Bronchial epithelial cell (primary cell): Measurements from ENCODE around the gene DAPK2. TPM values are rescaled to one million over a fixed set of nuclear protein-coding genes. Genes with fewer than 3 reads are reported as not detected.

ENCODE experiments used
- DNase-seq: peaks from one replicate; pipeline ENCODE4 v3.0.0-alpha.2; 2010; ENCODE audit warnings: low read depth
- FAIRE-seq: peaks from 2 replicates; lab custom pipeline; 2011; peaks lifted over from hg19 to GRCh38; lab: Jason Lieb, UNC
- H3K27me3 ChIP-seq: 2 replicates; pipeline ENCODE4 v1.5.1; 2011; ENCODE audit warnings: low read length; ENCODE audit not compliant: control insufficient read depth, insufficient read depth
- H3K36me3 ChIP-seq: 2 replicates; pipeline ENCODE4 v1.5.1; 2011; ENCODE audit warnings: low read length; ENCODE audit not compliant: control insufficient read depth, insufficient read depth
- H3K4me3 ChIP-seq: 2 replicates; pipeline ENCODE4 v1.5.1; 2011; ENCODE audit warnings: mild to moderate bottlenecking, low read depth, low read length, control low read depth
- CTCF ChIP-seq: IDR thresholded peaks from 2 replicates; pipeline ENCODE4 v1.5.1; 2011; ENCODE audit warnings: mild to moderate bottlenecking, moderate library complexity, low read length, control low read depth, inconsistent platforms; ENCODE audit not compliant: insufficient read depth, severe bottlenecking
- total RNA-seq: library from RNA; depleted of rRNA; stranded (reverse); fragments of >200 nt; gene quantifications from 2 replicates; pipeline ENCODE4 v1.2.1, GENCODE V29; 2014

The DAPK2 gene
- total RNA-seq, 1 donor from 2014 or later: 0.53 TPM

GRCh38 chr15:63982381-63982854, 63.9 kb downstream of the DAPK2 start:
- DNase-seq: no peak
- no peak for TF ChIP-seq CTCF
- Histone ChIP-seq H3K4me3 (no peak overlapping the region), H3K27me3 (peaks cover 5% of the 10 kb centered on the region), H3K36me3 (no peaks in the 10 kb centered on the region)
- FAIRE-seq: no peak

GRCh38 chr15:63981596-63982320, 64.5 kb downstream of the DAPK2 start:
- no peak for FAIRE-seq
- Histone ChIP-seq H3K36me3 (no peaks in the 10 kb centered on the region), H3K27me3 (peaks cover 5% of the 10 kb centered on the region), H3K4me3 (no peak overlapping the region)
- peak; percentile 95 for DNase-seq
- TF ChIP-seq CTCF: no peak

GRCh38 chr15:63979262-63979793, 67.0 kb downstream of the DAPK2 start:
- no peak overlapping the region for H3K4me3 ChIP-seq
- H3K27me3 ChIP-seq: no peaks in the 10 kb centered on the region
- DNase-seq: no peak
- no peaks in the 10 kb centered on the region for H3K36me3 ChIP-seq
- FAIRE-seq: no peak
- TF ChIP-seq CTCF: no peak

GRCh38 chr15:63978511-63979261, 67.6 kb downstream of the DAPK2 start:
- DNase-seq: no peak
- FAIRE-seq: no peak

GRCh38 chr15:63977119-63977518, 69.2 kb downstream of the DAPK2 start:
- TF ChIP-seq CTCF: no peak
- no peak for DNase-seq
- Histone ChIP-seq H3K27me3 (no peaks in the 10 kb centered on the region), H3K4me3 (no peak overlapping the region), H3K36me3 (no peaks in the 10 kb centered on the region)
- no peak for FAIRE-seq

More at GRCh38 chr15:63978511-63979261, 67.6 kb downstream of the DAPK2 start:
- H3K27me3 ChIP-seq: no peaks in the 10 kb centered on the region
- H3K36me3 ChIP-seq: no peaks in the 10 kb centered on the region
- no peak overlapping the region for H3K4me3 ChIP-seq
- TF ChIP-seq CTCF: no peak
